ACC112 (cell line): ENCODE measurements around the gene GLB1L.

ENCODE experiments used
- H2AFZ ChIP-seq: fragments of 200-600 bp; sonication (generic); one replicate; pipeline ENCODE4 v1.6.0; 2017; ENCODE audit warnings: antibody characterized with exemption, low read length; ENCODE audit not compliant: unreplicated experiment
- H3K27ac ChIP-seq: fragments of 200-600 bp; sonication (generic); 2 replicates; pipeline ENCODE4 v1.5.1; 2014; ENCODE audit warnings: low read depth, mild to moderate bottlenecking, antibody characterized with exemption, low read length, moderate library complexity
- H3K27me3 ChIP-seq: fragments of 200-600 bp; sonication (generic); 2 replicates; pipeline ENCODE4 v1.6.1; 2014; ENCODE audit warnings: mild to moderate bottlenecking, antibody characterized with exemption, low read length, moderate library complexity, mixed read lengths; ENCODE audit not compliant: insufficient read depth
- H3K36me3 ChIP-seq: fragments of 200-600 bp; sonication (generic); 2 replicates; pipeline ENCODE4 v1.6.1; 2016; ENCODE audit warnings: mild to moderate bottlenecking, antibody characterized with exemption, low read length, moderate library complexity, mixed read lengths; ENCODE audit not compliant: insufficient read depth
- H3K4me1 ChIP-seq: fragments of 200-600 bp; sonication (generic); one replicate; pipeline ENCODE4 v1.6.1; 2016; ENCODE audit warnings: low read length, mixed read lengths; ENCODE audit not compliant: insufficient read depth, unreplicated experiment, control insufficient read depth
- H3K4me3 ChIP-seq: fragments of 200-600 bp; sonication (generic); 2 replicates; pipeline ENCODE4 v1.5.1; 2014; ENCODE audit warnings: mild to moderate bottlenecking, low read depth, low read length
- H3K79me2 ChIP-seq: fragments of 200-600 bp; sonication (generic); one replicate; pipeline ENCODE4 v1.6.0; 2016; ENCODE audit warnings: low read length; ENCODE audit not compliant: control insufficient read depth, unreplicated experiment, insufficient read depth

The GLB1L gene

GRCh38 chr2:219220652-219221402, 24.4 kb downstream of the GLB1L start:
- Histone ChIP-seq H3K27ac (no peak overlapping the region), H3K79me2 (peaks cover 8% of the 10 kb centered on the region), H3K27me3 (no peaks in the 10 kb centered on the region), H3K4me1 (peaks cover 25% of the 10 kb centered on the region), H3K36me3 (peaks cover 14% of the 10 kb centered on the region; the same call in 1 of the 2 replicates), H2AFZ (no peak overlapping the region), H3K4me3 (no peak overlapping the region)

GRCh38 chr2:219219784-219220532, 25.3 kb downstream of the GLB1L start:
- H3K4me1 ChIP-seq, result peaks cover 25% of the 10 kb centered on the region
- peaks cover 19% of the 10 kb centered on the region; the same call in 1 of the 2 replicates for H3K36me3 ChIP-seq
- no peak overlapping the region for H3K27ac ChIP-seq
- no peak overlapping the region for H2AFZ ChIP-seq
- peaks cover 9% of the 10 kb centered on the region for H3K79me2 ChIP-seq
- no peaks in the 10 kb centered on the region for H3K27me3 ChIP-seq
- H3K4me3 ChIP-seq, result no peak overlapping the region

- peaks cover 9% of the 10 kb centered on the region for H3K79me2 ChIP-seq
- peak within 1 kb of the TSS; percentile 70 for H3K4me3 ChIP-seq
- peak within 1 kb of the TSS; percentile 66 for H3K27ac ChIP-seq
- no peaks in the 10 kb centered on the region for H3K27me3 ChIP-seq
- H3K4me1 ChIP-seq, result peaks cover 25% of the 10 kb centered on the region
- peak within 1 kb of the TSS; percentile 37 for H2AFZ ChIP-seq
- peaks cover 20% of the 10 kb centered on the region; the same call in 1 of the 2 replicates for H3K36me3 ChIP-seq
Measured at GRCh38 chr2:219218732-219219701, 26.2 kb downstream of the GLB1L start, which contains the start of gene ABCB6. TSS of gene ABCB6 (minus strand) at chr2:219218958. CDS start at chr2:219218673, 285 bp downstream.

GRCh38 chr2:219218217-219218731, 27.0 kb downstream of the GLB1L start:
- H3K36me3 ChIP-seq, result peaks cover 14% of the 10 kb centered on the region; the same call in 1 of the 2 replicates
- H3K4me1 ChIP-seq, result peaks cover 25% of the 10 kb centered on the region
- no peak overlapping the region for H2AFZ ChIP-seq

GRCh38 chr2:219216535-219216915, 28.7 kb downstream of the GLB1L start:
- Histone ChIP-seq H3K36me3 (peaks cover 14% of the 10 kb centered on the region; the same call in 1 of the 2 replicates), H3K4me3 (no peak overlapping the region), H3K79me2 (peaks cover 9% of the 10 kb centered on the region), H2AFZ (no peak overlapping the region), H3K27ac (no peak overlapping the region), H3K4me1 (peaks cover 25% of the 10 kb centered on the region), H3K27me3 (no peaks in the 10 kb centered on the region)

More at GRCh38 chr2:219218217-219218731, 27.0 kb downstream of the GLB1L start:
- Histone ChIP-seq H3K4me3 (peak overlapping the region; percentile 70), H3K79me2 (peaks cover 9% of the 10 kb centered on the region), H3K27me3 (no peaks in the 10 kb centered on the region), H3K27ac (peak overlapping the region; percentile 66)

- Histone ChIP-seq H3K27me3 (no peaks in the 10 kb centered on the region), H3K4me1 (peaks cover 25% of the 10 kb centered on the region), H3K79me2 (peaks cover 9% of the 10 kb centered on the region), H3K36me3 (peaks cover 14% of the 10 kb centered on the region; the same call in 1 of the 2 replicates), H3K27ac (no peak overlapping the region), H3K4me3 (no peak overlapping the region), H2AFZ (no peak overlapping the region)
Measured at GRCh38 chr2:219215871-219216534, 29.2 kb downstream of the GLB1L start.

GRCh38 chr2:219214786-219215185, 30.5 kb downstream of the GLB1L start:
- Histone ChIP-seq H3K27ac (no peak overlapping the region), H3K79me2 (peaks cover 9% of the 10 kb centered on the region), H2AFZ (no peak overlapping the region), H3K36me3 (peaks cover 14% of the 10 kb centered on the region; the same call in 1 of the 2 replicates), H3K27me3 (no peaks in the 10 kb centered on the region), H3K4me3 (no peak overlapping the region), H3K4me1 (peaks cover 22% of the 10 kb centered on the region)

GRCh38 chr2:219214141-219214540, 31.1 kb downstream of the GLB1L start:
- peaks cover 9% of the 10 kb centered on the region for H3K79me2 ChIP-seq
- H3K4me3 ChIP-seq, result no peak overlapping the region
- H3K4me1 ChIP-seq, result peaks cover 16% of the 10 kb centered on the region
- no peaks in the 10 kb centered on the region for H3K27me3 ChIP-seq
- peaks cover 14% of the 10 kb centered on the region; the same call in 1 of the 2 replicates for H3K36me3 ChIP-seq
- no peak overlapping the region for H3K27ac ChIP-seq
- H2AFZ ChIP-seq, result no peak overlapping the region

- Histone ChIP-seq H3K36me3 (peaks cover 16% of the 10 kb centered on the region; the same call in 1 of the 2 replicates), H3K4me3 (no peak overlapping the region), H3K27me3 (no peaks in the 10 kb centered on the region), H3K79me2 (peaks cover 9% of the 10 kb centered on the region), H3K4me1 (peaks cover 18% of the 10 kb centered on the region), H3K27ac (no peak overlapping the region), H2AFZ (no peak overlapping the region)
Measured at GRCh38 chr2:219213486-219214071, 31.7 kb downstream of the GLB1L start.
